Transverse colon (tissue), 4 donors: ENCODE results near the gene NLGN4X. TPM values are rescaled to one million over a fixed set of nuclear protein-coding genes. Genes with fewer than 3 reads are reported as not detected.

Source experiments
- DNase-seq: peaks from one replicate; pipeline ENCODE4 v3.0.0-alpha.2; 2019
- H3K27ac ChIP-seq, 4 donors: fragments of 200-600 bp; sonication (generic); 2 replicates each; pipeline ENCODE4 v1.5.1; 2016 to 2018; ENCODE audit warnings: inconsistent platforms in 4 of 4
- H3K27me3 ChIP-seq: fragments of 200-600 bp; sonication (generic); 2 replicates; pipeline ENCODE4 v1.5.1; 2017; ENCODE audit warnings: inconsistent platforms
- H3K36me3 ChIP-seq, 4 donors: fragments of 200-600 bp; sonication (generic); 2 replicates each; pipeline ENCODE4 v1.5.1; 2017 to 2019; ENCODE audit warnings: inconsistent platforms in 4 of 4
- H3K4me1 ChIP-seq, 4 donors: fragments of 200-600 bp; sonication (generic); 2 replicates each; pipeline ENCODE4 v1.5.1; 2017 to 2020; ENCODE audit warnings: inconsistent platforms in 4 of 4
- H3K4me3 ChIP-seq, 4 donors: fragments of 200-600 bp; sonication (generic); 1 replicate in 1 of 4; 2 replicates in 3 of 4; pipeline versions ENCODE4 v1.5.1 to v1.6.1; 2017 to 2019; ENCODE audit warnings: inconsistent platforms in 4 of 4
- H3K9me3 ChIP-seq, 2 donors: fragments of 200-600 bp; sonication (generic); 2 replicates each; pipeline ENCODE4 v1.5.1; 2017 to 2019; ENCODE audit warnings: inconsistent platforms in 2 of 2
- CTCF ChIP-seq, 5 experiments: fragments of 200-600 bp in 3 of 5; fragments of 450-650 bp in 2 of 5; sonication (generic) in 3 of 5; IDR thresholded peaks; 1 replicate in 2 of 5; 2 replicates in 3 of 5; pipeline ENCODE4 v1.5.1; 2016 to 2017; ENCODE audit warnings: antibody characterized with exemption in 5 of 5, inconsistent platforms in 3 of 5, mild to moderate bottlenecking in 2 of 5, moderate library complexity in 1 of 5
- EP300 ChIP-seq: sonication (generic); formaldehyde crosslinking; IDR thresholded peaks from one replicate; pipeline ENCODE4 v1.6.1; 2017; ENCODE audit warnings: antibody characterized with exemption, low read depth
- POLR2A ChIP-seq: fragments of 450-650 bp; IDR thresholded peaks from one replicate; pipeline ENCODE4 v1.6.1; 2016; ENCODE audit warnings: antibody characterized with exemption, mild to moderate bottlenecking, moderate library complexity
- POLR2AphosphoS5 ChIP-seq, 3 donors: sonication (generic); formaldehyde crosslinking; IDR thresholded peaks; one replicate each; pipeline ENCODE4 v1.6.1; 2016; ENCODE audit warnings: antibody characterized with exemption in 3 of 3
- WGBS, 2 donors: methylation state at CpG; one replicate each; pipeline ENCODE4 v1.1.5; 2018; ENCODE audit warnings: low coverage in 1 of 2; 5-methylcytosine and 5-hydroxymethylcytosine counted together
- in situ Hi-C, 4 donors: fragments of 200-750 bp; cut with MboI; loops; one replicate each; pipeline versions ENCODE4 v1.15.0 to v1.15.1; 2017; ENCODE audit warnings: low sequenced_read_pairs in 3 of 4, low pct_ligation_motif_present in 1 of 4, low pct_unique_long_range_greater_than_20kb in 1 of 4
- intact Hi-C: fragments of 100-400 bp; cut with DNase I; formaldehyde crosslinking; loops from one replicate; pipeline ENCODE4 v1.15.1; 2023; ENCODE audit warnings: low total_unique reads
- total RNA-seq, 4 donors: library from RNA; depleted of rRNA; stranded (reverse); fragments of >200 nt; gene quantifications; one replicate each; pipeline ENCODE4 v1.1.0, GENCODE V29; 2016

The NLGN4X gene
- total RNA-seq, 4 donors from 2014 or later, result 0.96 to 1.7 (median 1.5) TPM; not detected in 1

GRCh38 chrX:6184900-6185515 lies 43.7 kb downstream of the NLGN4X start:
- no peak overlapping the region for H3K27ac ChIP-seq

GRCh38 chrX:6175914-6176313 lies 52.8 kb downstream of the NLGN4X start:
- DNase-seq, result no peak
- H3K27ac ChIP-seq, result no peak overlapping the region
- H3K4me3 ChIP-seq, result no peak overlapping the region
- intact Hi-C loops (no loop called here), in situ Hi-C loops (no loop called here)
- TF ChIP-seq EP300, result no peak
- TF ChIP-seq POLR2AphosphoS5 (IDR thresholded peaks at IDR 0.05), result no peak
- no peak for TF ChIP-seq CTCF (IDR thresholded peaks at IDR 0.05)
- WGBS, 2 donors, result 95% methylated on average over 3 of the region's 3 CpGs; no CpG with 5 or more reads in 1 of the 2 donors
- H3K4me1 ChIP-seq, result no peaks in the 10 kb centered on the region
- no peaks in the 10 kb centered on the region for H3K27me3 ChIP-seq
- no peaks in the 10 kb centered on the region for H3K9me3 ChIP-seq
- H3K36me3 ChIP-seq, result no peaks in the 10 kb centered on the region

More at GRCh38 chrX:6184900-6185515, 43.7 kb downstream of the NLGN4X start:
- in situ Hi-C loops, result no loop called here
- Histone ChIP-seq H3K36me3 (no peaks in the 10 kb centered on the region), H3K27me3 (no peaks in the 10 kb centered on the region), H3K9me3 (no peaks in the 10 kb centered on the region), H3K4me1 (no peaks in the 10 kb centered on the region), H3K4me3 (no peak overlapping the region)
- WGBS, 2 donors, result 37% methylated on average over 4 of the region's 4 CpGs; no CpG with 5 or more reads in 1 of the 2 donors
- intact Hi-C loops, result no loop called here
- DNase-seq, result peak; percentile 7
- TF ChIP-seq EP300 (no peak), CTCF (IDR thresholded peaks at IDR 0.05) (no peak), POLR2A (no peak), POLR2AphosphoS5 (IDR thresholded peaks at IDR 0.05) (no peak)

GRCh38 chrX:6170424-6170823 lies 58.2 kb downstream of the NLGN4X start:
- intact Hi-C loops (no loop called here), in situ Hi-C loops (no loop called here)

GRCh38 chrX:6169407-6169806 lies 59.3 kb downstream of the NLGN4X start:
- intact Hi-C loops (no loop called here), in situ Hi-C loops (no loop called here)
- Histone ChIP-seq H3K27me3 (no peaks in the 10 kb centered on the region), H3K4me1 (no peaks in the 10 kb centered on the region), H3K36me3 (no peaks in the 10 kb centered on the region), H3K4me3 (no peak overlapping the region), H3K9me3 (no peaks in the 10 kb centered on the region), H3K27ac (no peak overlapping the region)
- no peak for DNase-seq
- WGBS, 2 donors, result 59 to 66% methylated on average over 4 to 8 of the region's 8 CpGs
- TF ChIP-seq POLR2AphosphoS5 (IDR thresholded peaks at IDR 0.05) (no peak), CTCF (IDR thresholded peaks at IDR 0.05) (no peak), POLR2A (no peak), EP300 (no peak)

More at GRCh38 chrX:6170424-6170823, 58.2 kb downstream of the NLGN4X start:
- no peaks in the 10 kb centered on the region for H3K9me3 ChIP-seq
- H3K27me3 ChIP-seq, result no peaks in the 10 kb centered on the region
- H3K4me3 ChIP-seq, result no peak overlapping the region
- no peaks in the 10 kb centered on the region for H3K4me1 ChIP-seq
- DNase-seq, result no peak
- H3K27ac ChIP-seq, result no peak overlapping the region
- TF ChIP-seq POLR2A (no peak), EP300 (no peak), CTCF (IDR thresholded peaks at IDR 0.05) (no peak), POLR2AphosphoS5 (IDR thresholded peaks at IDR 0.05) (no peak)
- no peaks in the 10 kb centered on the region for H3K36me3 ChIP-seq
